Medulla oblongata (tissue), 1 donor: ENCODE data around the gene FAM177A1.
"Not testable (repeated sequence)": the region's sequence is repeated elsewhere in the genome, so short reads cannot be mapped to it uniquely, and the experiment has no call there.

Experiments
- DNase-seq: peaks from one replicate; pipeline ENCODE4 v3.0.0-alpha.2; 2015; ENCODE audit errors: extremely low spot score

The FAM177A1 gene

GRCh38 chr14:35061113-35061791 lies 15.2 kb downstream of the FAM177A1 start:
- not testable (repeated sequence) for DNase-seq

GRCh38 chr14:35065731-35066130 lies 19.7 kb downstream of the FAM177A1 start:
- not testable (repeated sequence) for DNase-seq

GRCh38 chr14:35068238-35069012 lies 22.4 kb downstream of the FAM177A1 start:
- DNase-seq = no peak

GRCh38 chr14:35072226-35072625 lies 26.2 kb downstream of the FAM177A1 start:
- no peak for DNase-seq

- no peak for DNase-seq
Measured at GRCh38 chr14:35073486-35073885, 27.4 kb downstream of the FAM177A1 start.

GRCh38 chr14:35078082-35078481 lies 32.0 kb downstream of the FAM177A1 start:
- no peak for DNase-seq

GRCh38 chr14:35079742-35080141 lies 33.7 kb downstream of the FAM177A1 start:
- no peak for DNase-seq

- no peak for DNase-seq
Measured at GRCh38 chr14:35083530-35084150, 37.6 kb downstream of the FAM177A1 start.

GRCh38 chr14:35085441-35085840 lies 39.4 kb downstream of the FAM177A1 start:
- DNase-seq = no peak

GRCh38 chr14:35088514-35088913 lies 42.4 kb downstream of the FAM177A1 start:
- DNase-seq = no peak

- not testable (repeated sequence) for DNase-seq
Measured at GRCh38 chr14:35094645-35095044, 48.6 kb downstream of the FAM177A1 start.

- no peak for DNase-seq
Measured at GRCh38 chr14:35107866-35108265, 61.8 kb downstream of the FAM177A1 start.

GRCh38 chr14:35112641-35113040 lies 66.6 kb downstream of the FAM177A1 start:
- DNase-seq = no peak

- DNase-seq = no peak
Measured at GRCh38 chr14:35113308-35113950, 67.4 kb downstream of the FAM177A1 start.

- no peak for DNase-seq
Measured at GRCh38 chr14:35114036-35114435, 68.0 kb downstream of the FAM177A1 start.

GRCh38 chr14:35116242-35116641 lies 70.2 kb downstream of the FAM177A1 start:
- DNase-seq = no peak

- DNase-seq = no peak
Measured at GRCh38 chr14:35117112-35117511, 71.0 kb downstream of the FAM177A1 start.

GRCh38 chr14:35121026-35121886 lies 75.2 kb downstream of the FAM177A1 start:
- no peak for DNase-seq

- peak; percentile 96 for DNase-seq
Measured at GRCh38 chr14:35121887-35122695, 76.0 kb downstream of the FAM177A1 start, which contains the start of the genes PPP2R3C and PRORP. Gene PPP2R3C (minus strand): TSS chr14:35121990. CDS start chr14:35121959, 31 bp downstream. Gene PRORP (plus strand): TSS chr14:35122552. CDS start chr14:35123246, 694 bp downstream.
